SU-DHL-6 (cell line): Measurements from ENCODE around the gene NUP210.

Experiments used
- H2AFZ ChIP-seq: fragments of 200-600 bp; sonication (generic); 2 replicates; pipeline ENCODE4 v1.6.1; 2014; ENCODE audit warnings: low read depth, mild to moderate bottlenecking, moderate library complexity, mixed read lengths, antibody characterized with exemption, low read length; ENCODE audit not compliant: severe bottlenecking
- H3F3A ChIP-seq: fragments of 200-600 bp; shearing (Covaris generic); 2 replicates; pipeline ENCODE4 v1.6.0; 2016; ENCODE audit warnings: antibody characterized with exemption, mild to moderate bottlenecking; ENCODE audit not compliant: insufficient read depth
- H3K27ac ChIP-seq: fragments of 200-600 bp; sonication (generic); 2 replicates; pipeline ENCODE4 v1.5.1; 2016; ENCODE audit warnings: low read depth, mild to moderate bottlenecking, low read length, moderate library complexity, mixed read lengths
- H3K27me3 ChIP-seq: fragments of 200-600 bp; sonication (generic), shearing (Covaris generic); 2 replicates; pipeline ENCODE4 v1.6.0; 2014; ENCODE audit warnings: mild to moderate bottlenecking, low read length
- H3K36me3 ChIP-seq: fragments of 200-600 bp; sonication (generic); 2 replicates; pipeline ENCODE4 v1.6.1; 2014; ENCODE audit warnings: mild to moderate bottlenecking, low read length, mixed read lengths
- H3K4me2 ChIP-seq: fragments of 300-600, 200-600 bp; shearing (Covaris generic), sonication (generic); 2 replicates; pipeline ENCODE4 v1.6.0; 2014; ENCODE audit warnings: low read length, low read depth, mild to moderate bottlenecking; ENCODE audit not compliant: poor library complexity, severe bottlenecking
- H3K4me3 ChIP-seq: fragments of 200-600 bp; sonication (generic); 2 replicates; pipeline ENCODE4 v1.5.1; 2014; ENCODE audit warnings: antibody characterized with exemption, low read length, mild to moderate bottlenecking, mixed read lengths; ENCODE audit not compliant: insufficient read depth, poor library complexity, severe bottlenecking
- H3K79me2 ChIP-seq: fragments of 200-600 bp; sonication (generic); 2 replicates; pipeline ENCODE4 v1.6.1; 2014; ENCODE audit warnings: mild to moderate bottlenecking, low read length, moderate library complexity; ENCODE audit not compliant: insufficient read depth
- H3K9ac ChIP-seq: fragments of 200-600 bp; sonication (generic); 2 replicates; pipeline ENCODE4 v1.7.0; 2014; ENCODE audit warnings: mild to moderate bottlenecking, low read length
- H3K9me2 ChIP-seq: fragments of 200-600 bp; sonication (generic); replicated peaks from 2 replicates; pipeline ENCODE4 v1.6.1; 2014; ENCODE audit warnings: low read length; ENCODE audit not compliant: insufficient read depth
- H3K9me3 ChIP-seq: fragments of 200-600 bp; sonication (generic); 2 replicates; pipeline ENCODE4 v1.6.1; 2014; ENCODE audit warnings: low read length, mixed read lengths; ENCODE audit not compliant: insufficient read depth
- H4K20me1 ChIP-seq: fragments of 200-600 bp; sonication (generic); 2 replicates; pipeline ENCODE4 v1.6.1; 2014; ENCODE audit warnings: low read depth, mild to moderate bottlenecking, antibody characterized with exemption, low read length, moderate library complexity, mixed read lengths
- EZH2phosphoT487 ChIP-seq: fragments of 200-600 bp; sonication (generic), shearing (Covaris generic); conservative IDR thresholded peaks from 2 replicates; pipeline ENCODE4 v1.6.1; 2018; ENCODE audit warnings: mild to moderate bottlenecking, antibody characterized with exemption, low read length, moderate library complexity, mixed read lengths
- TF ChIP-seq, protein P1 (sequence below): fragments of 200-600 bp; sonication (generic); IDR thresholded peaks from one replicate; pipeline ENCODE4 v1.5.1; 2017; ENCODE audit warnings: antibody characterized with exemption, mild to moderate bottlenecking, low read length, moderate library complexity; ENCODE audit not compliant: insufficient read depth, poor library complexity, severe bottlenecking

NUP210 gene

DNA sequence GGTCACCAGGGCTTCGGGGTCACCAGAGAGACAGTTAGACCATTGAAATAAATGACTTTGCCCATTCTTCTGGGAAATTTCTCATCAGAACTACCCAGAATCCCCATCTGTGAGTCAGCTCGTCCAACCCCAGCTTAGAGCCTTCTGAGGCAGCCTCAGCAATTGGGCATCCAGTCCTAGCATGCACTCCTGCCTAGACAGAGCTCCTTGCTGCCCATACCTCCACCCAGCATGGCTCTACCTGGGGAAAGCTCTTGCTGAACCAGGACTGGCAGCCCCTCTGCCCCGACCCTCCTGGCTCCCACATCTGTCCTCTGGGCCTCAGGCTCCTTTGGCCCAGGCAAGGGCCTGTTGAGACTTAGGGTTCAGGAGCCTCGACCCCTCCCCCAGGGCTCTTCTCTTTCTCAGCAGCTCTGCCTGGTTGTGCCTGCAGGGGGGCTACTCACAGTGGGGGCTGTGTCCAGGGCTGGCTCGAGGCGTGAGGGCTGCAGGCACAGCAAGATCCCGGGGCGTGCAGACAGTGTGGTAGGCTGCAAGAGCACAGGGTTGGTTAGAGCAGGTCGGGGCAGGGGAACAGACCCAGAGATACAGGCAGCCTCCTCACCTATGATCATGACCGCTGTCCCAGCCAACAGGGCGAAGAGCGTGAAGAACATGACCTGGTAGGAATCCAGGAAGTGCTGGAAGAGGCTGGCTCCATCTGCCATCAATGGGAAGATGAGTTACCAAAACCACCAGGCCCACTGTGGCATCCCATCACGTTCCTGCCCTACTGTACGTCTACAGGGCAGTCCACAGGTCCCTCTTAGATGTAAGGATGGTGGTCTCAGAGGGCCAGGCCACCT, 101.3 kb downstream of the NUP210 start:
- TF ChIP-seq, protein P1, sequence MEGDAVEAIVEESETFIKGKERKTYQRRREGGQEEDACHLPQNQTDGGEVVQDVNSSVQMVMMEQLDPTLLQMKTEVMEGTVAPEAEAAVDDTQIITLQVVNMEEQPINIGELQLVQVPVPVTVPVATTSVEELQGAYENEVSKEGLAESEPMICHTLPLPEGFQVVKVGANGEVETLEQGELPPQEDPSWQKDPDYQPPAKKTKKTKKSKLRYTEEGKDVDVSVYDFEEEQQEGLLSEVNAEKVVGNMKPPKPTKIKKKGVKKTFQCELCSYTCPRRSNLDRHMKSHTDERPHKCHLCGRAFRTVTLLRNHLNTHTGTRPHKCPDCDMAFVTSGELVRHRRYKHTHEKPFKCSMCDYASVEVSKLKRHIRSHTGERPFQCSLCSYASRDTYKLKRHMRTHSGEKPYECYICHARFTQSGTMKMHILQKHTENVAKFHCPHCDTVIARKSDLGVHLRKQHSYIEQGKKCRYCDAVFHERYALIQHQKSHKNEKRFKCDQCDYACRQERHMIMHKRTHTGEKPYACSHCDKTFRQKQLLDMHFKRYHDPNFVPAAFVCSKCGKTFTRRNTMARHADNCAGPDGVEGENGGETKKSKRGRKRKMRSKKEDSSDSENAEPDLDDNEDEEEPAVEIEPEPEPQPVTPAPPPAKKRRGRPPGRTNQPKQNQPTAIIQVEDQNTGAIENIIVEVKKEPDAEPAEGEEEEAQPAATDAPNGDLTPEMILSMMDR: no peak
- TF ChIP-seq EZH2phosphoT487: no peak
- no peaks in the 10 kb centered on the region for H3K27me3 ChIP-seq
- H4K20me1 ChIP-seq: no peaks in the 10 kb centered on the region
- H3K36me3 ChIP-seq: peaks cover 12% of the 10 kb centered on the region; the same call in 1 of the 2 replicates
- no peak overlapping the region for H3K4me3 ChIP-seq
- no peaks in the 10 kb centered on the region for H3K9me2 ChIP-seq
- no peak overlapping the region for H3K4me2 ChIP-seq
- no peak overlapping the region for H3K9ac ChIP-seq
- no peaks in the 10 kb centered on the region for H3K79me2 ChIP-seq
- no peak overlapping the region for H2AFZ ChIP-seq
- no peak overlapping the region for H3K27ac ChIP-seq
- no peaks in the 10 kb centered on the region for H3F3A ChIP-seq
- H3K9me3 ChIP-seq: no peaks in the 10 kb centered on the region

GRCh38 chr3:13317596-13318320, 102.4 kb downstream of the NUP210 start:
- Histone ChIP-seq H3K9me3 (no peaks in the 10 kb centered on the region), H3K4me3 (no peak overlapping the region), H4K20me1 (no peaks in the 10 kb centered on the region), H3K36me3 (peaks cover 12% of the 10 kb centered on the region; the same call in 1 of the 2 replicates), H3K27ac (no peak overlapping the region), H3K9ac (no peak overlapping the region), H3K27me3 (no peaks in the 10 kb centered on the region), H3K79me2 (no peaks in the 10 kb centered on the region), H3K9me2 (no peaks in the 10 kb centered on the region), H3F3A (no peaks in the 10 kb centered on the region), H2AFZ (no peak overlapping the region), H3K4me2 (no peak overlapping the region)
- no peak for TF ChIP-seq EZH2phosphoT487
- TF ChIP-seq, protein P1: no peak

DNA sequence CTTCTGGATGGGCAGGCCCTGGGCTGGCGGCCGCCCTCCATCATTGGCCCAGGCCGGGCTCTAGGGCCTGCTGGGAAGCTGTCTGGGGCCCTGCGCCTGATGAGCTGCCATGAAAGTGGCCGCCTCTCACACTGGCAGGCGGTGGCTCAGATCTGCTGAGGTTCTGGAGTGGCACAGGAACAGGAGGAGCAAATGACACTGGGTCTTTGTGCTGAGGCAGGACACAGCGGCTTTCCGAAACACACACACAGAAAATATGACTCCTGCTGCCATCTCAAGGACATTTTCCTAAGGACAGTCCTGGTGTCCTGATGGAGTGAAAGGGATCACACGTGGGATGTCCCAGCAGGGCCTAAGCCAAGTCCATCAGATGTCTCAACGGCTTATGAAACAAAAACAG, 103.5 kb downstream of the NUP210 start:
- TF ChIP-seq EZH2phosphoT487: no peak
- TF ChIP-seq, protein P1: no peak
- Histone ChIP-seq H3K9me3 (no peaks in the 10 kb centered on the region), H3K27me3 (no peaks in the 10 kb centered on the region), H3K9me2 (no peaks in the 10 kb centered on the region), H3K27ac (no peak overlapping the region), H3F3A (no peaks in the 10 kb centered on the region), H4K20me1 (no peaks in the 10 kb centered on the region), H3K36me3 (peaks cover 12% of the 10 kb centered on the region; the same call in 1 of the 2 replicates), H3K4me3 (no peak overlapping the region), H2AFZ (no peak overlapping the region), H3K4me2 (no peak overlapping the region), H3K9ac (no peak overlapping the region), H3K79me2 (no peaks in the 10 kb centered on the region)
